Osteocyte (in vitro differentiated cells): ENCODE data around the gene HMGXB3. TPM values are rescaled to one million over a fixed set of nuclear protein-coding genes. Genes with fewer than 3 reads are reported as not detected.
A peak's percentile ranks its signal among the peaks of the same experiment; 100 is the strongest.

ENCODE experiments used
- DNase-seq: peaks from one replicate; pipeline ENCODE4 v3.0.0; 2021; ENCODE audit warnings: mixed read lengths; ENCODE audit not compliant: unreplicated experiment; ENCODE audit errors: extremely low spot score
- H3K27ac Mint-ChIP-seq: one replicate; pipeline ENCODE4 v1.8.0; 2021; ENCODE audit warnings: mild to moderate bottlenecking, mixed read lengths; ENCODE audit not compliant: unreplicated experiment
- H3K27me3 Mint-ChIP-seq: one replicate; pipeline ENCODE4 v1.8.0; 2021; ENCODE audit warnings: mixed read lengths; ENCODE audit not compliant: unreplicated experiment
- H3K36me3 Mint-ChIP-seq: one replicate; pipeline ENCODE4 v1.8.0; 2021; ENCODE audit warnings: mixed read lengths; ENCODE audit not compliant: unreplicated experiment
- H3K4me1 Mint-ChIP-seq: one replicate; pipeline ENCODE4 v1.8.0; 2021; ENCODE audit warnings: mixed read lengths; ENCODE audit not compliant: unreplicated experiment
- H3K4me3 Mint-ChIP-seq: one replicate; pipeline ENCODE4 v1.8.0; 2021; ENCODE audit warnings: mild to moderate bottlenecking, moderate library complexity, mixed read lengths; ENCODE audit not compliant: unreplicated experiment
- H3K9me3 Mint-ChIP-seq: one replicate; pipeline ENCODE4 v1.8.0; 2021; ENCODE audit warnings: mixed read lengths; ENCODE audit not compliant: unreplicated experiment
- CTCF ChIP-seq: fragments of 200-600 bp; sonication (generic); IDR thresholded peaks from 2 replicates; pipeline ENCODE4 v1.5.0; 2021; ENCODE audit warnings: antibody characterized with exemption, mild to moderate bottlenecking, moderate library complexity
- total RNA-seq: library from RNA; stranded (reverse); gene quantifications from 2 replicates; pipeline ENCODE4 v1.2.1, GENCODE V29; 2021

The HMGXB3 gene
- total RNA-seq, 1 donor from 2014 or later, result 58.6 TPM

GRCh38 chr5:150001660-150002486 lies 1.3 kb downstream of the HMGXB3 start:
- H3K9me3 Mint-ChIP-seq, result no peaks in the 10 kb centered on the region
- peak overlapping the region; percentile 89 for H3K4me3 Mint-ChIP-seq
- peaks cover 21% of the 10 kb centered on the region for H3K36me3 Mint-ChIP-seq
- peaks cover 37% of the 10 kb centered on the region for H3K4me1 Mint-ChIP-seq
- TF ChIP-seq CTCF, result peak; percentile 67
- H3K27me3 Mint-ChIP-seq, result no peaks in the 10 kb centered on the region
- peak overlapping the region; percentile 63 for H3K27ac Mint-ChIP-seq
- DNase-seq, result no peak

GRCh38 chr5:150006318-150006717 lies 5.8 kb downstream of the HMGXB3 start:
- no peak for DNase-seq
- peaks cover 22% of the 10 kb centered on the region for H3K4me1 Mint-ChIP-seq
- no peak for TF ChIP-seq CTCF
- no peaks in the 10 kb centered on the region for H3K27me3 Mint-ChIP-seq
- peaks cover 38% of the 10 kb centered on the region for H3K36me3 Mint-ChIP-seq
- no peak overlapping the region for H3K4me3 Mint-ChIP-seq
- no peak overlapping the region for H3K27ac Mint-ChIP-seq
- no peaks in the 10 kb centered on the region for H3K9me3 Mint-ChIP-seq

- no peaks in the 10 kb centered on the region for H3K27me3 Mint-ChIP-seq
- no peak for DNase-seq
- peaks cover 16% of the 10 kb centered on the region for H3K4me1 Mint-ChIP-seq
- H3K36me3 Mint-ChIP-seq, result peaks cover 40% of the 10 kb centered on the region
- no peak overlapping the region for H3K27ac Mint-ChIP-seq
- TF ChIP-seq CTCF, result no peak
- H3K9me3 Mint-ChIP-seq, result no peaks in the 10 kb centered on the region
- no peak overlapping the region for H3K4me3 Mint-ChIP-seq
Observed at GRCh38 chr5:150007050-150007449, 6.5 kb downstream of the HMGXB3 start.

- TF ChIP-seq CTCF, result no peak
- H3K4me3 Mint-ChIP-seq, result no peak overlapping the region
- peaks cover 59% of the 10 kb centered on the region for H3K36me3 Mint-ChIP-seq
- DNase-seq, result no peak
- H3K9me3 Mint-ChIP-seq, result no peaks in the 10 kb centered on the region
- H3K27ac Mint-ChIP-seq, result no peak overlapping the region
- no peaks in the 10 kb centered on the region for H3K27me3 Mint-ChIP-seq
- peaks cover 2% of the 10 kb centered on the region for H3K4me1 Mint-ChIP-seq
Observed at GRCh38 chr5:150009671-150010387, 9.3 kb downstream of the HMGXB3 start.

GRCh38 chr5:150013931-150014330 lies 13.4 kb downstream of the HMGXB3 start:
- Mint-ChIP-seq H3K27ac (no peak overlapping the region), H3K9me3 (peaks cover 14% of the 10 kb centered on the region), H3K4me1 (no peaks in the 10 kb centered on the region), H3K36me3 (peaks cover 76% of the 10 kb centered on the region), H3K4me3 (no peak overlapping the region), H3K27me3 (no peaks in the 10 kb centered on the region)
- no peak for DNase-seq
- TF ChIP-seq CTCF, result no peak
